H1 (cell line): ENCODE results near the gene SCART1. TPM values are rescaled to one million over a fixed set of nuclear protein-coding genes. Genes with fewer than 3 reads are reported as not detected.

Source experiments
- CTCF ChIA-PET: fragments of 300-600 bp; sonication (Branson Sonifier 250); formaldehyde crosslinking; loops from one replicate; lab custom pipeline; 2021; ENCODE audit not compliant: partially characterized antibody; lab: Charles Lee
- POLR2A ChIA-PET: fragments of 300-600 bp; sonication (Branson Sonifier 250); formaldehyde crosslinking; loops from one replicate; lab custom pipeline; 2021; ENCODE audit warnings: inconsistent platforms; ENCODE audit not compliant: partially characterized antibody; lab: Charles Lee
- DNase-seq, 2 experiments: peaks; one replicate each; pipeline versions ENCODE4 v3.0.0 to v3.0.0-alpha.2; 2010 to 2022; ENCODE audit warnings: low spot score in 2 of 2, low read depth in 1 of 2, mixed read lengths in 1 of 2
- FAIRE-seq: peaks from 2 replicates; lab custom pipeline; 2011; peaks lifted over from hg19 to GRCh38; lab: Jason Lieb, UNC
- H2AFZ ChIP-seq: 2 replicates; pipeline ENCODE4 v1.8.1; 2012; ENCODE audit warnings: low read length, inconsistent platforms
- H2AK5ac ChIP-seq: 2 replicates; pipeline ENCODE4 v1.6.1; 2013; ENCODE audit warnings: low read depth, low read length
- H2BK120ac ChIP-seq: replicated peaks from 2 replicates; pipeline ENCODE3; 2013; ENCODE audit warnings: low read depth, low read length, inconsistent platforms
- H2BK12ac ChIP-seq: 2 replicates; pipeline ENCODE4 v1.6.1; 2013; ENCODE audit warnings: low read depth, low read length
- H2BK15ac ChIP-seq: 2 replicates; pipeline ENCODE4 v1.6.1; 2013; ENCODE audit warnings: low read length
- H2BK20ac ChIP-seq: 2 replicates; pipeline ENCODE4 v1.6.1; 2013; ENCODE audit warnings: low read length
- H2BK5ac ChIP-seq: 2 replicates; pipeline ENCODE4 v1.6.1; 2013; ENCODE audit warnings: low read depth, low read length
- H3K14ac ChIP-seq: 2 replicates; pipeline ENCODE4 v1.6.1; 2013; ENCODE audit warnings: inconsistent platforms; ENCODE audit not compliant: insufficient read length
- H3K18ac ChIP-seq: 2 replicates; pipeline ENCODE4 v1.6.1; 2013; ENCODE audit warnings: low read length; ENCODE audit errors: extremely low read depth
- H3K23ac ChIP-seq: 2 replicates; pipeline ENCODE4 v1.6.1; 2013; ENCODE audit warnings: inconsistent platforms; ENCODE audit not compliant: insufficient read length
- H3K23me2 ChIP-seq: 2 replicates; pipeline ENCODE4 v1.6.1; 2013; ENCODE audit warnings: low read depth, low read length
- H3K27ac ChIP-seq: 2 replicates; pipeline ENCODE4 v1.6.1; 2011; ENCODE audit warnings: low read depth, low read length, inconsistent platforms
- H3K27me3 ChIP-seq, 4 experiments: replicated peaks in 1 of 4; 1 replicate in 1 of 4; 2 replicates in 3 of 4; pipeline versions ENCODE4 v1.6.1 to v1.8.1; 2011 to 2013; ENCODE audit warnings: low read length in 3 of 4, mild to moderate bottlenecking in 3 of 4, inconsistent platforms in 2 of 4, mixed read lengths in 2 of 4, moderate library complexity in 1 of 4; ENCODE audit not compliant: control insufficient read depth in 3 of 4, insufficient read depth in 3 of 4; ENCODE audit errors: extremely low read depth in 1 of 4
- H3K36me3 ChIP-seq, 4 experiments: 2 replicates each; pipeline versions ENCODE4 v1.6.1 to v1.8.1; 2011 to 2013; ENCODE audit warnings: mild to moderate bottlenecking in 4 of 4, low read length in 3 of 4, moderate library complexity in 2 of 4, control low read depth in 1 of 4, inconsistent platforms in 1 of 4; ENCODE audit not compliant: insufficient read depth in 4 of 4, control insufficient read depth in 2 of 4
- H3K4ac ChIP-seq: replicated peaks from 2 replicates; pipeline ENCODE3; 2013; ENCODE audit warnings: low read length, low read depth, mixed read lengths, inconsistent platforms; ENCODE audit not compliant: insufficient read length
- H3K4me1 ChIP-seq, 4 experiments: replicated peaks in 1 of 4; 1 replicate in 1 of 4; 2 replicates in 3 of 4; pipeline versions ENCODE4 v1.6.1 to v1.8.1; 2011 to 2013; ENCODE audit warnings: low read length in 3 of 4, inconsistent platforms in 2 of 4, mixed read lengths in 1 of 4; ENCODE audit not compliant: insufficient read depth in 4 of 4, control insufficient read depth in 3 of 4
- H3K4me2 ChIP-seq, 2 experiments: 2 replicates each; pipeline versions ENCODE4 v1.6.1 to v1.8.1; 2011 to 2013; ENCODE audit warnings: low read depth in 2 of 2, low read length in 2 of 2, control low read depth in 1 of 2, inconsistent platforms in 1 of 2, mild to moderate bottlenecking in 1 of 2; ENCODE audit not compliant: insufficient read depth in 1 of 2
- H3K4me3 ChIP-seq, 4 experiments: fragments of 200-600, 300-600 bp in 1 of 4; sonication (generic), shearing (Covaris generic), sonication (Bioruptor Twin) in 1 of 4; 2 replicates each; pipeline versions ENCODE4 v1.5.1 to v1.8.1; 2011 to 2016; ENCODE audit warnings: low read length in 4 of 4, low read depth in 3 of 4, control low read depth in 2 of 4, inconsistent platforms in 2 of 4, mild to moderate bottlenecking in 2 of 4, mixed read lengths in 1 of 4, moderate library complexity in 1 of 4; ENCODE audit not compliant: insufficient read depth in 2 of 4; ENCODE audit errors: extremely low read depth in 1 of 4
- H3K56ac ChIP-seq: replicated peaks from 2 replicates; pipeline ENCODE3; 2013; ENCODE audit warnings: low read depth, mild to moderate bottlenecking, mixed read lengths, low read length, inconsistent platforms; ENCODE audit not compliant: insufficient read length
- H3K79me1 ChIP-seq: 2 replicates; pipeline ENCODE4 v1.6.1; 2013; ENCODE audit warnings: low read depth, low read length, control low read depth
- H3K79me2 ChIP-seq, 2 experiments: 2 replicates each; pipeline versions ENCODE4 v1.6.1 to v1.8.1; 2012 to 2013; ENCODE audit warnings: low read length in 2 of 2, mild to moderate bottlenecking in 2 of 2, inconsistent platforms in 1 of 2; ENCODE audit not compliant: insufficient read depth in 2 of 2, control insufficient read depth in 1 of 2
- H3K9ac ChIP-seq, 4 experiments: replicated peaks in 1 of 4; 1 replicate in 1 of 4; 2 replicates in 3 of 4; pipeline versions ENCODE4 v1.6.1 to v1.8.1; 2011 to 2013; ENCODE audit warnings: low read depth in 3 of 4, low read length in 3 of 4, control low read depth in 2 of 4, mild to moderate bottlenecking in 2 of 4, moderate library complexity in 2 of 4, inconsistent platforms in 1 of 4; ENCODE audit errors: extremely low read depth in 1 of 4
- H3K9me3 ChIP-seq, 2 experiments: 2 replicates each; pipeline versions ENCODE4 v1.6.1 to v1.8.1; 2012 to 2013; ENCODE audit warnings: mild to moderate bottlenecking in 2 of 2, moderate library complexity in 2 of 2, control low read depth in 1 of 2, inconsistent platforms in 1 of 2, low read depth in 1 of 2, low read length in 1 of 2, mixed read lengths in 1 of 2; ENCODE audit not compliant: insufficient read depth in 2 of 2
- H4K20me1 ChIP-seq, 2 experiments: replicated peaks in 1 of 2; 2 replicates each; pipeline versions ENCODE3 to v1.8.1; 2011 to 2013; ENCODE audit warnings: inconsistent platforms in 2 of 2, low read length in 2 of 2, mild to moderate bottlenecking in 1 of 2; ENCODE audit not compliant: insufficient read depth in 2 of 2, control insufficient read depth in 1 of 2
- H4K5ac ChIP-seq: 2 replicates; pipeline ENCODE4 v1.6.1; 2013; ENCODE audit warnings: low read length, low read depth, mixed read lengths, inconsistent platforms; ENCODE audit not compliant: insufficient read length
- H4K8ac ChIP-seq: 2 replicates; pipeline ENCODE4 v1.8.0; 2013; ENCODE audit warnings: mild to moderate bottlenecking, moderate library complexity, low read length, inconsistent platforms; ENCODE audit not compliant: insufficient read depth; ENCODE audit errors: extremely low read depth
- H4K91ac ChIP-seq: replicated peaks from 2 replicates; pipeline ENCODE3; 2013; ENCODE audit warnings: low read length, mixed read lengths, inconsistent platforms; ENCODE audit not compliant: insufficient read length
- BCL11A ChIP-seq, 2 experiments: IDR thresholded peaks; one replicate each; pipeline ENCODE4 v1.6.1; 2011; ENCODE audit warnings: low read depth in 2 of 2, low read length in 2 of 2, mild to moderate bottlenecking in 2 of 2
- CHD1 ChIP-seq: IDR thresholded peaks from 2 replicates; pipeline ENCODE4 v1.6.1; 2012; ENCODE audit warnings: low read depth, low read length, improper control_type of control experiment
- CHD2 ChIP-seq: IDR thresholded peaks from 2 replicates; pipeline ENCODE4 v1.6.1; 2012; ENCODE audit warnings: low read length, improper control_type of control experiment
- GABPA ChIP-seq: IDR thresholded peaks from 2 replicates; pipeline ENCODE4 v1.6.1; 2011; ENCODE audit warnings: mild to moderate bottlenecking, low read length, moderate library complexity, borderline replicate concordance; ENCODE audit not compliant: insufficient read depth
- JUND ChIP-seq: IDR thresholded peaks from 2 replicates; pipeline ENCODE4 v1.6.1; 2011; ENCODE audit warnings: mild to moderate bottlenecking, improper control_type of control experiment, low read length
- MAFK ChIP-seq: IDR thresholded peaks from 2 replicates; pipeline ENCODE4 v1.6.1; 2012; ENCODE audit warnings: low read depth, mild to moderate bottlenecking, improper control_type of control experiment, low read length
- NANOG ChIP-seq: IDR thresholded peaks from 2 replicates; pipeline ENCODE4 v1.6.1; 2011; ENCODE audit warnings: low read length, low read depth, mild to moderate bottlenecking, inconsistent platforms; ENCODE audit not compliant: insufficient read depth, poor library complexity, severe bottlenecking
- PHF8 ChIP-seq: fragments of 200-600 bp; sonication (generic); conservative IDR thresholded peaks from 2 replicates; pipeline ENCODE4 v1.7.1; 2012; ENCODE audit warnings: low read depth, mild to moderate bottlenecking, inconsistent platforms, low read length, moderate library complexity
- POLR2AphosphoS5 ChIP-seq: IDR thresholded peaks from 2 replicates; pipeline ENCODE4 v1.6.1; 2011; ENCODE audit warnings: low read depth, low read length
- POU5F1 ChIP-seq: IDR thresholded peaks from 2 replicates; pipeline ENCODE4 v1.6.1; 2011; ENCODE audit warnings: low read depth, mild to moderate bottlenecking, low read length, moderate library complexity
- RBBP5 ChIP-seq: IDR thresholded peaks from 2 replicates; pipeline ENCODE4 v1.7.1; 2012; ENCODE audit warnings: low read depth, mild to moderate bottlenecking, inconsistent platforms, low read length, moderate library complexity, borderline replicate concordance
- SIRT6 ChIP-seq: IDR thresholded peaks from one replicate; pipeline ENCODE4 v1.7.1; 2012; ENCODE audit warnings: low read length, inconsistent platforms
- SP4 ChIP-seq: IDR thresholded peaks from 2 replicates; pipeline ENCODE4 v1.6.1; 2012; ENCODE audit warnings: low read length, inconsistent platforms
- TAF7 ChIP-seq: optimal IDR thresholded peaks from 2 replicates; pipeline ENCODE3; 2011; ENCODE audit warnings: low read depth, mild to moderate bottlenecking, inconsistent platforms, low read length, moderate library complexity, borderline replicate concordance
- TBP ChIP-seq: IDR thresholded peaks from 2 replicates; pipeline ENCODE4 v1.6.1; 2011; ENCODE audit warnings: low read depth, low read length, improper control_type of control experiment
- WGBS, 2 experiments: shearing (Covaris generic) in 1 of 2; methylation state at CpG; one replicate each; pipeline versions ENCODE4 v1.1.6 to v1.1.7; 2013 to 2015; ENCODE audit warnings: low lambda C conversion rate in 2 of 2, mixed read lengths in 2 of 2, inconsistent platforms in 1 of 2, low coverage in 1 of 2, missing lambda C conversion rate in 1 of 2; ENCODE audit not compliant: insufficient replicate concordance in 2 of 2, insufficient coverage in 1 of 2, insufficient read length in 1 of 2; ENCODE audit errors: extremely low coverage in 1 of 2, missing lambda C conversion rate in 1 of 2; 5-methylcytosine and 5-hydroxymethylcytosine counted together
- polyA plus RNA-seq, 7 experiments: library from polyadenylated mRNA; depleted of rRNA in 3 of 7; stranded (reverse) in 5 of 7; unstranded in 2 of 7; fragments of >200 nt in 5 of 7; fragments of 200-250 nt in 2 of 7; gene quantifications; 1 replicate in 5 of 7; 2 replicates in 1 of 7; 4 replicates in 1 of 7; pipeline versions ENCODE4 v1.2.1 to v1.2.3, GENCODE V29; 2011 to 2013; ENCODE audit warnings: missing spikeins in 2 of 7, mixed read lengths in 2 of 7
- total RNA-seq: library from RNA; stranded (reverse); fragmentation: NEBNext Ultra II Directional; extraction: Animal tissue kit (Norgen Biotek cat#: 25700); gene quantifications from 2 replicates; pipeline ENCODE4 v1.2.1, GENCODE V29; 2021

Gene SCART1
- total and polyA plus RNA-seq, 2 of the 8 experiments (the other 6 are each of a cell fraction or from before 2014, with no cell fraction given): 0.14 to 0.19 TPM

DNA sequence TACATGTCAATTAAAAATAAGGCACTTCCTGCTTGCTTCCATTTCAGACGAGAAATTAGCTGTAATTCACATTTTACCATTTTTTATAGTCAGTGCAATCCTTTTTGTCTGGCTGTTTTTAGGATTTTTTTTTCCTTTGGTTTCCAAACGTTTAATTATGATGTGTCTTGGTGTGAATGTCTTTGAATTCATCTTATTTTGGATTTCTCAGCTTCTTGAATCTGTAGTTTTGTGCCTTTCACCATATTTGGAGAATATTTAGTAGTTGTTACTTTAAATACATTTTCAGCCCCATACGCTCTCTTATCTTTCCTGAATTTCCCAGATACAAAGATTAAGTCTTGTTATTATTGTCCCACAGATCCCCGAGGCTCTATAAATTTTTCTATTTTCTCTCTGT, 2.4 kb upstream of the SCART1 start:
- no peak for FAIRE-seq

More for the DNA sequence above, 2.4 kb upstream of the SCART1 start:
- Histone ChIP-seq H2AK5ac (no peak overlapping the region), H3K18ac (no peak overlapping the region), H3K4me1 (no peaks in the 10 kb centered on the region), H2BK15ac (no peak overlapping the region), H3K27ac (no peak overlapping the region), H4K91ac (no peak overlapping the region), H3K23ac (no peak overlapping the region), H3K9me3 (peaks cover 55 to 70% of the 10 kb centered on the region in 2 experiments), H3K79me2 (no peaks in the 10 kb centered on the region), H4K5ac (no peak overlapping the region), H3K4ac (no peak overlapping the region), H2AFZ (no peak overlapping the region), H3K14ac (no peak overlapping the region), H2BK5ac (no peak overlapping the region), H3K56ac (no peak overlapping the region), H4K20me1 (no peaks in the 10 kb centered on the region), H3K36me3 (no peaks in the 10 kb centered on the region), H3K23me2 (no peaks in the 10 kb centered on the region), H2BK12ac (no peak overlapping the region), H2BK20ac (no peak overlapping the region), H3K4me3 (no peak overlapping the region), H4K8ac (no peak overlapping the region), H3K79me1 (no peaks in the 10 kb centered on the region), H3K4me2 (no peak overlapping the region), H2BK120ac (no peak overlapping the region), H3K9ac (no peak overlapping the region), H3K27me3 (no peaks in the 10 kb centered on the region)
- no peak for TF ChIP-seq POLR2AphosphoS5
- no peak for TF ChIP-seq CHD1
- TF ChIP-seq MAFK: no peak
- no peak for TF ChIP-seq BCL11A (IDR thresholded peaks at IDR 0.05; ENCODE audit: low read depth in 2 of 2, low read length in 2 of 2)
- TF ChIP-seq SP4: no peak
- no peak for TF ChIP-seq TAF7
- TF ChIP-seq TBP: no peak
- TF ChIP-seq RBBP5: no peak
- no peak for TF ChIP-seq GABPA
- no peak for TF ChIP-seq CHD2
- no peak for TF ChIP-seq PHF8
- TF ChIP-seq JUND: no peak
- TF ChIP-seq NANOG: no peak
- no peak for TF ChIP-seq SIRT6
- no peak for TF ChIP-seq POU5F1
- 57% methylated on average over 4 of the region's 4 CpGs; no CpG with 5 or more reads in 1 of the 2 experiments for WGBS, 2 experiments
- ChIA-PET CTCF (no interaction called here), POLR2A (interaction anchor here (0.6 kb wide), 1 partner anchor 35 kb away, joined by 3 read pairs; no protein-coding TSS in a partner anchor)
- DNase-seq: no peak
